ENCODE results near the gene DCP1A.
"Not testable (repeated sequence)": the region's sequence is repeated elsewhere in the genome, so short reads cannot be mapped to it uniquely, and the experiment has no call there.

DCP1A gene

DNA sequence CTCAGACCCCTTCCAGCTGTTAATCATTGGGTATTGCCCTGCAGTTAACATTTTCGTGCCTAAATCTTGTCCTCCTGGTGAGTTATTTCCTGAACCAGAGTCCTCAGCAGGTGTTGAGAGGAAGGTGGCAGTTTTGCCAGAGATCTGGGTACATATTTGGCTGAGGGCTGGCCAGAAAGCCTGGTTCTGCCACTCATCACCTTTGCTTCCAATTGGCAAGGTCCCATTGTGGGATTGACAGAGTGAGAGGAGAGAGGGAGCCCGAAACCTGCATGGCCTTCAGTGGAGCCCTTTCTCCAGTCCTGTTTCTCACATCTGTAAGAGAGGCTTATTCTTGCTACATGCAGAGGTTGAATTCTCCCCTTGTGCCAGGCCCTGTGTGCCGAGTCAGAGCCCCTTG is 82.6 kb downstream of the DCP1A start:
- DNase-seq (ENCODE audit: low read depth in 3 of 3): no peak

DNA sequence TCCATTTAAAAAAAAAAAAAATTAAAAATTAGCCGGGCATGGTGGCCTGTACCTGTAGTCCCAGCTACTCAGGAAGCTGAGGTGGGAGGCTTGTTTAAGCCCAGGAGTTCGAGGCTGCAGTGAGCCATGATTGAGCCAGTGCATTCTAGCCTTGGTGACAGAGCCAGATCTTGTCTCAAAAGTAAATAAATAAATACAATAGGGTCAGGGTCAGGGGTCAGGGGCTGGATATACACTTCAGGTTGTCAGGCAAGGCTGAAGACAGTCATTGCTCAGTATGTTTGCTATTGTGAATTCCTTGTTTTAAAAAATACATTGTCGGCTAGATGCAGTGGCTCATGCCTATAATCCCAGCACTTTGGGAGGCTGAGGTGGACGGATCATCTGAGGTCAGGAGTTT is 83.4 kb downstream of the DCP1A start:
- DNase-seq (ENCODE audit: low read depth in 3 of 3): no peak

DNA sequence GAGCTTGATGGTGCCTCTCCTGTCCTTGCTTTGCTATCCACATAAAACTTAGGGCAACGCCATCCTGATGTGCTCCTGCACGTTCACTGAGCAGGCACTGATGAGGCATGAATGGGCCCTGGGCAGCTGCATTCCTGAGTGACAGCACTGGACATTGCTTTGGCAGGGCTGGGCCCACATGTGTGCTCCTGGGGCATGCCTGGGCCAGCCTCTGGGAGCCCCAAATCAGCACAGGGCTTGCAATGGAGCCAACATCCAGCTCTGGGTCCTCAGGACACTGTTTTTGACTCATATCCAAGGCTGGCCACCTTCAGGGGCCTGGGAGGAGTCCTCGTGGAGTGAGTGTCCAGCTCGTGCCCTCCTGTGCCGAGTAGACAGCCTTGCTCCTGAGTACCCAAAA is 85.6 kb downstream of the DCP1A start:
- no peak for DNase-seq (ENCODE audit: low read depth in 3 of 3)

DNA sequence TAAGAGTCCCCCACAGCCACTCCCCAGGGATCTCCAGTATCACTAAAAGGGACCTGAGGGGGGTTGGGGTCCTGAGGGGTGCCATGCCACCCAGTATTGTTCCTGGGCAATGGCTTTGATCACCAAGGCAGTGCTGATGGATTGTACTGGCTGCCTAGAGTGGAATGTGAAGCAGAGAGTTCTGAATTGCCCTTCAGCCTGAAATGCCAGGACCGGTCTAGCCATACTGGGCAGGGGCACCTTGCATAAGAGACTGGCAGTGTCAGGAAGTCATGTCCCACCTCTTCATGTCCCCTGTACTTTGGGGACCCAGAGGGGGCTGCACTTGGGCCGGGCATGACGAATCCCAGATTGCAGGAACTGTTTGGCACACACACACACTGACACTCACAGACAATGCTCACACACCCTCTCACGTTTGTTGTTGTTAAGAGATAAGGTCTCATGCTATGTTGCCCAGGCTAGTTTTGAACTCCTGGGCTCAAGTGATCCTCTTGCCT is 87.0 kb downstream of the DCP1A start:
- no peak for DNase-seq (ENCODE audit: low read depth in 3 of 3)

DNA sequence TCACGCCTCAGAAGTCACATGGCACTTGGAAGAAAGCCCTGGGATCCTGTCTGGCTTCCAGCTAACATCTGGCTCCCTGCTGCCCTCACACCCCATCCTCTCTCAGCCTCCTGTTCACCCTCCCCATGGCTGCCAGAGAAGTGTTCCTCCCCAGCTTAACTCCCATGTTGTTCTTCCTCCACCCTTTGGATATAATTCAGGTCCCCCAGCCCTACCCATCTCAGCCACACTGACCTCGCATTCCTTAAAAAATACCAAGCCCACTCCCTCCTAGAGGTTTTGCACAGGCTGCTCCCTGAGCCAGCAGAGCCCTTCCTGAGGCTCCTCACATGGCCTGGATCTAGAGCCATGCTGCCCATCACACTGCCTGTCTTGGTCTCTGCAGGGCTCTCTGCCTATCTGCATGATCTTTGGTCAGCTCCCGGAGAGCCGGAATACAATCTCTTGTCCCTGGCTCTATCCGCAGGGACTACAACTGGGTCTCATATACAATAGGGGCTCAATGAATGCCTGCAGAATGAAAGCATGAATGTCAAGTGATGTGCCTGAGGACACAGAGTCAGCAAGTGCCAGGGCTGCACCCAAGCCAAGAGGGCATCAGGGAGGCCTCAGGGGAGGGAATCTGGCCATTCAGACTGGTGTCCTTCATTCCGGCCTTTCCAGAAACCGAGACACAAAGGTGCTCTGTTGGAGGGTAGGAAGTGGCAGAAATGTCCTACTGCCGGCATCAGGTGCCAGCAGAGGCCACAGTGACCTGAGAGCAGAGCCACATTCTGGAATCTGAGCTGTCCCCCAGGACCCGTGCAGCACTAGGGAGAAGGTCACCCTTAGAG is 87.7 kb downstream of the DCP1A start:
- no peak for DNase-seq (ENCODE audit: low read depth in 3 of 3)

DNA sequence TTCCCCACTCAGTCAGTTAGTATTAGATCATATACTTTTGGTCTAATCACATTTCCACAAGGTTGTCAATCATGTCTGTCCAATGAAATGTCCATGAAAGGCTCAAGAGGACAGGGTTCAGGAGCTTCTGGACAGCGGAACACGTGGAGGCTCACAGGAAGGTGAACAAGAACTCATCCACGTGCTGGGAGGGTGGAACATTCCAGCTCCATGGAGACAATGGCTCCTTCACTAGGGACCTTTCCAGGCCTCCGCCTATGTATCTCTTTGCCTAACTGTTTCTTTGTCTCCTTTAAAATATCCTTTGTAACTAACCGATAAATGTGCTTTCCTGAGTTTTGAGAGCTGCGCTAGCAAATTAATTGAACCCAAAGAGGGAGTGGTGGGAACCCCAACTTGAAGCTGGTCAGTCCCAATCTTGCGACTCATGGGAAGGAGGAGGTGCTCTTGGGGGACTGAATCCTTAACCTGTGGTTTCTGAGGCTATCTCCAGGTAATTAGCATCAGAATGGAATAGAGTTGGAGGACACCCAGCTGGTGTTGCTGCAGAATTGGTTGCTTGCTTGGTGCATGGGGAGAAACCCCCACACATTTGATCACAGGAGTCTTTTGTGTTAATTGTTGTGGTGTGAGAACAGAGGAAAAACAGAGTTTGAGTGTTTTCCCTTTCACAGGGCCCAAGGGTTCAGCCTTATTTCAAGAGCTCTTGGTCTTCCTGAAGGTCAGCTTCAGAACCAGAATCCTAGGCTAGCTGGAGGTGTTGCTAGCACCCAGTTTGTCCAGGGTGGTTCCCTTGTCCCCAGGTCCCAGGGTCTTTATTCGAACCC is 88.5 kb downstream of the DCP1A start:
- DNase-seq (ENCODE audit: low read depth in 3 of 3): no peak

DNA sequence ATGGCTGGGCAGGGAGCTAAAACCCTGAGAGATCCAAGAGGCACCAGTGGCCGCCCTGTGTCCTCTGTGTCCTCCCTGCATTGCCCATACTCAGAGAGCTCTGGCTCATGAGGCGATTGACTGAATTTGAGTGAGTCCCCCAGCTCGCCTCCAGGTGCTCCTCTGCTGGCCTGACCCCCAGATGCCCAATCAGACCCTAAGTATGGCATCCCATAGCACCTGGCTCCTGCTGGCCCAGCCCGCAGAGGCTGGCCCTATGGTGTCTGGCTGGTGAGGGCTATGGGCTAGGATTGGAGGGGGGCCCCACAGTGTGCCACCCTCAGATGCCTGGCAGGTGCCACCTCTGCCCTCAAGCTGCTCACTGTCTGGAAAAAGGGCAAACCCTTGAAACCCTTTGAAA is 89.9 kb downstream of the DCP1A start:
- DNase-seq (ENCODE audit: low read depth in 3 of 3): no peak

DNA sequence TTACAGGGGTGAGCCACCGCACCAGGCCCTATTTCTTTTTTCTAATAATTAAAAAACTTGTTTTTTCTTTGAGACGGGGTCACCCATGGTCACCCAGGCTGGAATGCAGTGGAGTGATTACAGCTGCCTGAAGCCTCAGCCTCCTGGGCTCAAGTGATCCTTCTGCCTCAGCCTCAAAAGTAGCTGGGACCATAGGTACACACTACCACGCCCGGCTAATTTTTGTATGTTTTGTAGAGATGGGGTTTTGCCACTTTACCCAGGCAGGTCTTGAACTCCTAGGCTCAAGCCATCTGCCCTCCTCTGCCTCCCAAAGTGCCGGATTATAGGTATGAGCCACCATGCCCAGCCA is 90.7 kb downstream of the DCP1A start:
- no peak for DNase-seq (ENCODE audit: low read depth in 3 of 3)

DNA sequence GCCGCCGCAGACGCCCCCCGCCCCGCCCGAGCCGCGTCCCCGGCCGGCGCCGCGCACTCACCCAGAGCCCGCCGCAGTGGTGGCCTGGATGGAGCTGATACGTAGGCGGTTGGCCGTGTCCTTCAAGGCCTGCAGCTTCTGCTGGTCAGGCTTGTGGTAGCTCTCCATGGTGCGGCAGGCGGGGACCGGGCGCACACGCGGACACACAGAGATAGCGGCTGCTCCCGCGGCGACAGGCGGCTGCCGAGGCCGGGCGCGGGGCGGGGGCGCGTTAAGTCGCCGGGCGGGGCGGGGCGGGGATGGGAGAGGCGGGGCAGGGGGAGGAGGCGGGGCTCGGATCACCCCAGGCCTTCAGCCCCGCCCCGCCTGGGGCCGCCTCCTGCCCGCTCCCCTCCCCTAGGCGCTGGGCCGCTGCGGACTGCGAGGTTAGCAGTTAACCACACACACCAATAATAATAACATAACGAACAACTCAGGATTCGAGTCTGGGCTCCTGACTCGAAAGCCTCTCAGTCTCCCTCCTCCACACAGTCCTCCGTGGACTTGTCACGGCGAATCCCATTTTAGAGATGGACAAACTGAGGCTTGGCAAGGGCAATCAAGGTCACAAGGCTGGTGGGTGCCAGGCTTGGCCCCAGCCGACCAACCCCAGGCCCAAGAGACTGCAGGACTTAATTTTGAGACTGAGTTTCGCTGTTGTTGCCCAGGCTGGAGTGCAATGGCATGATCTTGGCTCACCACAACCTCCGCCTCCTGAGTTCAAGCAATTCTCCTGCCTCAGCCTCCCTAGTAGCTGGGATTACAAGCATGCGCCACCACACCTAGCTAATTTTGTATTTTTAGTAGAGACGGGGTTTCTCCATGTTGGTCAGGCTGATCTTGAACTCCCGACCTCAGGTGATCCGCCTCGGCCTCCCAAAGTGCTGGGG is 91.3 kb downstream of the DCP1A start, which contains the start of gene TKT:
TSS of gene TKT (minus strand) at position 248 of the 929 bp plus-strand sequence. CDS start at position 168, 80 bp downstream.
- DNase-seq (ENCODE audit: low read depth in 3 of 3): peak; percentile 49 to 80 (median 66)

DNA sequence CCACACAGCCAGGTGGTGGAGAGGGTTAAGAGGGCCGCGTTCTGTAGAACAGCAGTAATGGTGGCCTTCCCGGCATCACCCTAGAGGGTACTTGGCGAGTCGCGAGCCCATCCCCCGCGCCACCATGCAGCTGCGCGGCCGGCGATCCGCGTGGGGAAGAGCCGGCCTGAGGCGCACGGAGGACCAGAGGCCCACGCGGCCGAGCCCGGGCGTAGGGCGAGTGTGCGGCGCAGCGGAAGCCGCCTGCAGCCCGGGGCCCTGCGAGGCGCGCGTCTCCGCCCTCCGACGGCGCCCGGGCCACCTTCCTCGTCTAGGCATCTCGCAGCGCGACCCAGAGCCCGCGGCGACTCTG is 91.9 kb downstream of the DCP1A start:
- DNase-seq (ENCODE audit: low read depth in 3 of 3): peak; percentile 6 to 35 (median 22)

DNA sequence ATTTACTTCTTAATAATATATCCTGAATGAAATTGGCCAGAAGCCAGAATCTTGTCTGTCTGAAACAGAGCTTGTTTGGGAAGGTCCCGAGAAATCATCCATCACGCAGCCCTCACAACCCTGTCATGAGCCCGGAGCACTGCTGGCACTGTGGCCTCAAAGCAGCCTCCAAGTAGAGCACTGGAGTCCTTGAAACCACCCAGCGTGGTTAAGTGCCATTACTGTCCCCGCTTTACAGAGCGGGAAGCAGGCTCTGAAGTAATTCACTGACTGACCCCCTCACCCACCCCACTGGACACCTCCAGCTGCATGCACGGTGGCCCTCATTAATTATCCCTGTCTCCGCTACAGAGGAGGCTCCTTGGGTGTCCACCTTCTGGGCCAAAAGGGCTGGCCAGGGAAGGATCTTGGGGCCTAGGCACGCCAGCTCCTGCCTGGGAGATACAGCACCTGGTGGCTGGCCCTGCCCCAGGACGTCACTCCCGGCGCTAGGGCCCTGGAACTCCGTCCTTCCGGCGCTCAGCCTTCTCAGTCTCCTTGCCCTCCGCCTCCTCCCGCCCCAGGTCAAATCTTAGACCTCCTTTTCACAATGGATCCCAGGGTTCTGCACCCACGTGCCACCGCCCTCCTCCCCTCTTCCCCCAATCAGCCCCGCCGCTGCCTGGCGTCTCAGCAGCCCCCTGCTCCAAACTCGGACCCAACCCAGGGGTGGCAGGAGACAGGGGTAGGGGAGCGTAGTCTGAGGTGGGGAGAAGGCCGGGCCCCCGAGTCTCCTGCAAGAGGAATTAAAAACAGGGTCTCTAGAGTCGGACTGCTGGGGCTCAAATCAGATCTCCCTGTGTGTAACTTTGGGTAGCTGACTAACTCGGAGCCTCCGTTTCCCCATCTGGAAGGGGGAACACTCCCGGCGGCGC is 92.6 kb downstream of the DCP1A start:
- DNase-seq (ENCODE audit: low read depth in 3 of 3): peak; percentile 6 to 66 (median 11)

DNA sequence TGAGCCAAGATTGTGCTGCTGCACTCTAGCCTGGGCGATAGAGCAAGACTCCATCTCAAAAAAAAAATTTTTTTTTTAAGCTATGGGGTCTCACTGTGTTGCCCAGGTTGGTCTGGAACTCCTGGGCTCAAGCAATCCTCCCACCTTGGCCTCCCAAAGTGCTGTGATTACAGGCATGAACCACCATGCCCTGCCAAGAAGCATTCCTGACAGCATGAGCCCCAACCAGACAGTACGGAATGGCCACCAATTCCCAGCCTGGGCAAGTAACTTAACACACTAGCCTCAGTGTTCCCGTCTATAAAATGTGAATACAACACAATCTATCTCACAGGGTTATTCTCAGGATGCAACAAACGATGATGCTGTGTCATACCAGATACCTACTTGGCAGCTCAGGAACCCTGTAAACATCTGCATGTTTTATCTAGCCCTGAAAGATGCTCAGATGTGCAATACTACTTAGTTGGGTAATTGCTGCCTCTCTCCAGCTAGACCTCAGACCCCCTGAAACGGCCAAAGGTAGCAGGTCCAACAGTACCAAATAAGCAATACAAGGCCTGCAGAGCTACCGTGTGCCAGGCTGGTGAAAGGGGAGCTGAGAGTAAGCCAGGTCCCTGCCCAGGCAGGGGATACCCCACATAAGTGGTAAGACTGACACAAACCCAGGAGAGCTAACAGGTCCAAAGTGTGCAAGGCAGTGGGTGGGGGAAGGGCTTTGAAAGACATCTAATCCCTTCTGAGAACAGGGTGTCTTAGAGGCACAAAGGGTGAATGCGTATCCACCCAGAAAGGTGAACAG is 93.4 kb downstream of the DCP1A start:
- DNase-seq (ENCODE audit: low read depth in 3 of 3): no peak

DNA sequence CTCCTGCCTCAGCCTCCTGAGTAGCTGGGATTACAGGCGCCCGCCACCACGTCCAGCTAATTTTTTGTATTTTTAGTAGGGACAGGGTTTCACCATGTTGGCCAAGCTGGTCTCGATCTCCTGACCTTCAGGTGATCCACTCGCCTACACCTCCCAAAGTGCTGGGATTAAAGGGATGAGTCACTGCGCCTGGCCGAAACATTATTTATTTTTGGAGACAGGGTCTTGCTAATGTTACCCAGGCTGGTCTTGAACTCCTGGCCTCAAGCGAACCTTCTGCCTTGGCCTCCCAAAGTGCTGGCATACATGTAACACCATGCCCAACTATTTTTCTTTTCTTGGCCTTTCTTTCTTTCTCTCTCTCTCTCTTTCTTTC is 94.4 kb downstream of the DCP1A start:
- DNase-seq (ENCODE audit: low read depth in 3 of 3): not testable (repeated sequence)

DNA sequence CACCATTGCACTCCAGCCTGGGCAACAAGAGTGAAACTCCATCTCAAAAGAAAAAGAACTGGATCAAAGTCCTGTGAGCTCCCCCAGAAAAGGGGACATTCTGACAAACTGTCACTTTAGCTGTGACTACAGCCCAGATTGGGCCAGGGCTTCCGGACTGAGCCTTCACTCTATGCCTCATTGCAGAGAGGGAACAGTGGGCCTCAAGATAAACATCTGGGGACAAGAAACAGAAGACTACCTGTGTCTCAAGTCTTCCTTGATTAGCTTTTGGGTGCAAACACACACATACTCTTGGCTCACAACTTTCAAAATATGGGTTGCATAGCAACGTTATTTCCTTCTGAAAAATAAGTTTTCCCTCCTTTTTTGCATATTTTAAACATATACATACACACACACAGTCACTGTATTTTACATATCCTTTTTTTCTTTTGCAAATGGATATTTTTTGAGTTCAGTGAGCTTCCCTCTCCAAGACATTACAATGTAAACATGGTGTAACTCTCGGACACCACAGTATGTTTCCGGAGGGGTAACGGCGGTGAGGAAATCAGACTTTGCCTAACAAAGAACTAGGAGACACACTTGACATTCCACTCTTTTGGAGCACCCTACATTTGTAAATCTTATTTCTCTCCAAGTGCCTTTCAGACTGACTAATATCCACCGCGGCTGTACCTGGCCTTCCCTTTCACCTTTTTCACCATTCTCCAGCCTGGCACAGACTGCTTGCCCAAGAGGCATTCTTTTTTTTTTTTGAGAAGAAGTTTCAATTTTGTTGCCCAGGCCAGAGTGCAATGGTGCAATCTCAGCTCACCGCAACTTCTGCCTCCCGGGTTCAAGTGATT is 95.0 kb downstream of the DCP1A start:
- DNase-seq (ENCODE audit: low read depth in 3 of 3): no peak

DNA sequence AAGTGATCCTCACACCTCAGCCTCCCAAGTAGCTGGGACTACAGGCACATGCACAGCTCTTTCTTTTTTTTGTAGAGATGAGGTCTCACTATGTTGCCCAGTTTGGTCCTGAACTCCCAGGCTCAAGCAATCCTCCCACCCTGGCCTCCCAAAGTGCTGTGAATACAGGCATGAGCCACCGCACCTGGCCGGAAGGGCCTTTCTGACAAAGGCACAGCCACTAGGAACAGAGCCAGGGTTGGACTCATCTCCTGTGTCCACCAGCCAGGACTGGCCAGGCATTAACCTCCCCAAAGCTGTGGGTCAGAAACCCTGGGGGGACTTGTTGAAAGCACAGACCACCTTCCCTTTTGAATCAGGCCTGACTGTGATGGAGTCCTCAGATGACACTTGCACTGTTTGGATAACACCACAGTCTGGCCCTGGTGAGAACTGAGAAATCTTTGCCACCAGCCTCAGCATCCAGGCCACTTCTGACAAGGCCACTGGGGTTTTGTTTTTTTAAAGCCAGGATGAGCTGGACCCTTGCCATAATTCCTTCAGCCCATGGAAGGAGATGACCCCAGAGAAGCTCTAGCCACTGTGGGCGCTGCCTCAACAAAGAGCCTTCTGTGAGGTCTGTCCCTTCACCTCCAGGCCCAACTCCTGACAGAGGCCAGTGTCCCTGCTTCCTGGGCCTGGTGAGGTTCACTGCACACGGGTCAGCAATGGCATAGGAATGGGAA is 96.3 kb downstream of the DCP1A start:
- no peak for DNase-seq (ENCODE audit: low read depth in 3 of 3)

DNA sequence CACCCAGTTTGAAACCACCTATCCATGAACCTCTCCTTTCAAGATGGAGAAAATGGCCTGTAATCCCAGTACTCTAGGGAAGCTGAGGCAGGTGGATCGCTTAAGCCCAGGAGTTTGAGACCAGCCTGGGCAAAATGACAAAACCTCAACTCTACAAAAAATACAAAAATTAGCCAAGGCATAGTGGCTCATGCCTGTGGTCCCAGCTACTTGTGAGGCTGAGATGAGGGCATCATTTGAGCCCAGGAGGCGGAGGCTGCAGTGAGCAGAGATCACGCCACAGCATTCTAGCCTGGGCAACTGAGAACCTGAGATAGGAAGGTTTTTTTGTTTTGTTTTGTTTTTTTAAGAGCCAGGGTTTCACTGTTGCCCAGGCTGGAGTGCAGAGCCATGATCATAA is 96.9 kb downstream of the DCP1A start:
- no peak for DNase-seq (ENCODE audit: low read depth in 3 of 3)

DNA sequence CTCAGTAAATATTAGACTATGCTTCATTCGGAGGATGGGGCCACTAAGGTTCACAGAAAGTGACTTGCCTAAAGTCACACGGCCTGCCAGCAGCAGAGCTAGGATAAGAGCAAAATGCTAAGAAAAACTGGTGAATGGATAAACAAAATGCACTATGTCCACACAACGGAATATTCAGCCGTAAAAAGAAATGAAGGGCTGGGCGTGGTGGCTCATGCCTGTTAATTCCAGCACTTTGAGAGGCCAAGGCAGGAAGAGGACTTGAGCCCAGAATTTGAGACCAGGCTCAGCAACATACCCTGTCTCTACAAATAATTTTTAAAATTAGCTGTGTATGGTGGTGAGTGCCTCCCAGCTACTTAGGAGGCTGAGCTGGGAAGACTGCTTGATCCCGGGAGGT is 99.2 kb downstream of the DCP1A start:
- DNase-seq (ENCODE audit: low read depth in 3 of 3): no peak

DNA sequence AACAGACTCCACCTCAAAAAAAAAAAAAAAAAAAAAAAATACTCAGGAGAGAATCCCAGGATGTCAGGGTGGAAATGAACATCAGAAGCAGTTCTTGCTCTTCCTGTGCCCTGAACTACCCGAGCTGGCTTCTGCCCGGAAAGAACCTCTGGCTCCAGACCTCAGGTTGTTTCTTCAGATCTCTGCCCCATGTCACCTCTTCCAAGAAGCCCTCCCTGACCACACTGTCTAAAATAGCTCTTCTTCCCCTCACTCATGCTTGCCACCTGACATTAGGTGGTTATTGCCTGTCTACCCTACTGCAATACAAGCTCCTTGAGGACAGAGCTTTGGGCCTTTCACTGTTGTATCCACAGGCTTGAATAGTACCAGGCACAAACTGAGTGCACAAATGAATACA is 99.7 kb downstream of the DCP1A start:
- DNase-seq (ENCODE audit: low read depth in 3 of 3): no peak

All from stimulated activated CD4-positive, alpha-beta T cell treated with anti-CD3 and anti-CD28 coated beads, TNF-alpha, amount 100 ng/mL, for 24 hours (primary cell).